NT2/D1 (cell line): ENCODE results near the gene FMNL2.

Experiments used
- SUZ12 ChIP-seq: IDR thresholded peaks from 2 replicates; pipeline ENCODE4 v1.6.1; 2011; ENCODE audit not compliant: insufficient read length, insufficient read depth; ENCODE audit errors: extremely low read depth
- YY1 ChIP-seq: IDR thresholded peaks from 2 replicates; pipeline ENCODE4 v1.6.1; 2011; ENCODE audit not compliant: insufficient read length, insufficient read depth

GRCh38 chr2:152568531-152568930 lies 233.6 kb downstream of the FMNL2 start:
- TF ChIP-seq YY1: no peak
- no peak for TF ChIP-seq SUZ12
